H54 (cell line): ENCODE measurements around the gene MOSPD3.
A peak's percentile ranks its signal among the peaks of the same experiment; 100 is the strongest.

Experiments used
- DNase-seq: peaks from one replicate; pipeline ENCODE4 v3.0.0; 2011; ENCODE audit warnings: low spot score, mixed read lengths; ENCODE audit not compliant: insufficient read length
- FAIRE-seq: peaks from 3 replicates; lab custom pipeline; 2011; peaks lifted over from hg19 to GRCh38; lab: Jason Lieb, UNC
- POLR2A ChIP-seq: IDR thresholded peaks from 2 replicates; pipeline ENCODE4 v1.6.1; 2011; ENCODE audit warnings: low read depth, mild to moderate bottlenecking, low read length

Gene MOSPD3

GRCh38 chr7:100580466-100581283 lies 31.7 kb upstream of the MOSPD3 start:
- DNase-seq (no peak), FAIRE-seq (no peak)
- no peak for TF ChIP-seq POLR2A

GRCh38 chr7:100582041-100582579 lies 30.2 kb upstream of the MOSPD3 start:
- DNase-seq (no peak), FAIRE-seq (no peak)
- no peak for TF ChIP-seq POLR2A

GRCh38 chr7:100582650-100583049 lies 29.7 kb upstream of the MOSPD3 start:
- no peak for FAIRE-seq
- no peak for TF ChIP-seq POLR2A
- no peak for DNase-seq

GRCh38 chr7:100583132-100584053 lies 28.9 kb upstream of the MOSPD3 start:
- DNase-seq (no peak), FAIRE-seq (no peak)
- TF ChIP-seq POLR2A, result no peak

DNA sequence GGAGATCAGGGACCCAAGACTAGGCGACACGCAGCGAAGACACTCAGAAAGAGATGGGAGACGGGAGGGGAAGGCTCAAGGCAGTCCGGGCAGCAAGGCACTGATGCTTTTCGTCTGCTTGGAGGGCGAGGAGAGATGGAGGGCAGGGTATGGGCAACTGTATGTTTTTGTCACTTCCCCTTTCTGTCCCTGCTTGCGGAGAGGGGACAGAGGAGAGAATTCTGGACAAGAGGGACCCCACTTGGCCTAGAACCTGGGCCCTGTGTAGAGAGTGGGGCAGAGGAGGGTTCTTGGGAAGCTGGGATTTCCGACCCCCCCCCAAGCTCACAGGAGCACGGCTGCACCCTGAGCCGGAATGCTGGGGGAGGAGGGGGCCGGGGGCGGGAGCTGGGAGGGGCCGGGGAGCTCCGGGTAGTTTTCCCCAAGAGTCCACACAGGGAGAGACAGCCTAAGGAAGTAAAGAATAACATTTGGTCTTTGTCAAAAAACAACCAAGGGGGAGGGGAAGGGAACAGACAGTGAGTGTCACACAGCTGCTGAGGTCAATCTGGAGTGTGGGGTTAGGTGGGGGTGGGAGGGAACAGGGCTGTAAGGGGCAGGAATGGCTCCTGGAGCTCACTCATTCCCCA lies 28.2 kb upstream of the MOSPD3 start:
- DNase-seq, result no peak
- FAIRE-seq, result no peak
- no peak for TF ChIP-seq POLR2A

DNA sequence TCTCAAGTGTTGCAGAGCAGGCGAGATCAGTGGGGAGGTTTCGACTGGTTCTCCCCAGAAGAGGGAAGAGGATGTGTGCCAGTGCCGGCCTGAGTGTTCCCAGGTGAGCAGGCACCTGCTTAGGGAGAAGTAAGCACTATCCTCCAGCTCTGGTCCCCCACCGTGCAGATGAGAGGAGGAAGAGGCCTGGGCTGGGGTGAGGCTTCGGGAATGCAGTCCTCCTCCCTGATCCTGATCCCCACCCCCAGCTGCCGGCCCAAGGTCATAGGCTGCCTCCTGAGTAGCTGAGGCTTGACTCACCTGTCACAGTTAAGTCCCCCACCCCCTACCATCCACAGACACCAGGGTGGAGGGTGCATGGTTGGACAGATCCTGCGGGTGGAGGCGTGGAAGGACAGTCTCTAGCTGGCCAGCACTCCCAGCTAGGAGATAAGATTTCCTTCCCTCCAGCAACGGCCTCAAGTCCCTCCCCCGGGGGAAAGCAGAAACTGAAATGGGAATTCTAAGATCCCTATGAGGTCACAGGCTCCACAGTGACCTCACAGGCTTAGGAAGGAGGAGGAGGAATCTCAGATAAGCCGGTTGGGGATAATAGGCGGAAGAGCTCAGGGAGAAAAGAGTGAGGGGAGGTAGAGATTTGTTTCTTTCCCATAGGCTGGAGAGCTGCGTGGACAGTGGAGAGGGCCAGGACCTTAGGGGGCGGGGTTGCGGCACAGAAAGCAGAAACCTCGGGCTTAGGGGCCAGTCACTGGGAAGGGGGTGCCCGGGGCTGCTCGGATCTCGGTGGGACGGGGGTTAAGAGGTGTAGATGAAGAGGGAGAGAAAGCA lies 27.4 kb upstream of the MOSPD3 start:
- no peak for TF ChIP-seq POLR2A
- FAIRE-seq, result no peak
- DNase-seq, result no peak

GRCh38 chr7:100585511-100586265 lies 26.7 kb upstream of the MOSPD3 start, which contains the start of gene LRCH4:
LRCH4 (minus strand) TSS chr7:100586129; CDS start chr7:100586100, 29 bp downstream.
- FAIRE-seq, result no peak
- DNase-seq, result no peak
- peak; percentile 99 for TF ChIP-seq POLR2A

- DNase-seq (peak; percentile 100), FAIRE-seq (peak; percentile 89)
- TF ChIP-seq POLR2A, result peak; percentile 84
Measured at GRCh38 chr7:100586266-100587025, 25.9 kb upstream of the MOSPD3 start, which contains the start of gene FBXO24. FBXO24 (plus strand) TSS chr7:100586328; CDS start chr7:100586626, 298 bp downstream.

DNA sequence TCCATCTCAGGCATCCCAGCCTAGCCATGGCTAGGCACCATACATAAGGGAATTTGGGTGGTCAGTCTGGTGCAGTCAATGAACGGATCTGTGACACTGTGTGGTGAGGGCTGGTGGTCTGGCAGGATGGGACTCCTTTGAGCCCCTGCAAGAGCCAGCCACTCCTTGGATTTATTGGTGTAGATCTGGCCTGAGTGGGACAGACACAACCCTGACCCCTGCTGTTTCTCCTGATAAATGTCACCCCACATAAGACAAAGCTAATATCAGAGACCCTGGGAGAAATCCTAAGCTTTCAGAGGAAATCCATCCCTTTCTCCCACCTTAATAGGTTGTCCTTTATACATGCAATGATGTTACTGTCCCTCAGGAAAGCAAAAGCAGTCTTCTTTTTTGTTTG lies 23.9 kb upstream of the MOSPD3 start:
- no peak for TF ChIP-seq POLR2A
- FAIRE-seq, result no peak

GRCh38 chr7:100589341-100589947 lies 22.9 kb upstream of the MOSPD3 start:
- FAIRE-seq, result no peak
- no peak for TF ChIP-seq POLR2A
- no peak for DNase-seq

More for the DNA sequence above, 23.9 kb upstream of the MOSPD3 start:
- DNase-seq, result no peak
